Left kidney (tissue), 2 donors: ENCODE data around the gene AGBL4. TPM values are rescaled to one million over a fixed set of nuclear protein-coding genes. Genes with fewer than 3 reads are reported as not detected.

Source experiments
- DNase-seq: peaks from one replicate; pipeline ENCODE4 v3.0.0-alpha.2; 2013
- polyA plus RNA-seq: library from polyadenylated mRNA; unstranded; fragments of 120-200 nt; gene quantifications from one replicate; pipeline ENCODE4 v1.2.1, GENCODE V29; 2013; ENCODE audit not compliant: insufficient read length

The AGBL4 gene
- polyA plus RNA-seq, 1 donor = 1.2 TPM

DNA sequence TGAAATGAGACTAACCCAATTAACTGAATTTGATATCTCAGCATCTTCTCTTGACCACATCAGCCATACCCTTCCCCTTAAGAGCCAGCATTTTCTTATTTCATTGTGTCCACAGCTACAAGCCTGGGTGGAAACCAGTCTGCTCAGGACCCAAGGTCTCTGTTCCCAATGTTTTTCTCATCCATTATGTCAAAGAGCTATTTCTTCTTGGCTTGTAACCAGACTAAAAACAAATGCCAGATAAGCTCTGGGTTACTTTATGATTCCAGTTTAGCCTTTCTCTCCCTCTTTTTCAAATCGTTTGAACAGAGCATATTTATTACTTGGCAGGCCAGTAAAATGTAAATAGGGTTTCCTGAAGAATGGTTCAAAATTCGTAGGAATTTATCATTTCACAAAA is 1442.5 kb downstream of the AGBL4 start:
- peak; percentile 28 for DNase-seq

DNA sequence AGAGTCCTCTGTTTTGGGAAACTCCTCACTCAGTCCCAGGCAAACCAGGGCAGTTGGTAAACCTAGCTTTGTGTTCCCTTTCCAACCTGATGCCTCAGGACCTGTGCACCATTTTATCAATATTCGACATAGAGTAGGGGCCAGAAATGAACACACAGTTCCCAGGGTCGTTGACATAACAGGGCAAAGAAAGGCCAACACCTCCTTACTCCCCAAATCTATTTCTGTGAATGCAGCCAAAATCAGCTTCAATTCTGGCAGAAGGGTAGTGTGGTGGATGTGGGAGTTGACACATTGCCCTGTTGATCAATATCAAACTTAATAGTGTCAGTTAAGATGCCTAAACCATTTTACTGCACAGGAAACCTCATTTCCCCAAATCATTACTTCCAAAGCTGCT is 1447.2 kb downstream of the AGBL4 start:
- no peak for DNase-seq

DNA sequence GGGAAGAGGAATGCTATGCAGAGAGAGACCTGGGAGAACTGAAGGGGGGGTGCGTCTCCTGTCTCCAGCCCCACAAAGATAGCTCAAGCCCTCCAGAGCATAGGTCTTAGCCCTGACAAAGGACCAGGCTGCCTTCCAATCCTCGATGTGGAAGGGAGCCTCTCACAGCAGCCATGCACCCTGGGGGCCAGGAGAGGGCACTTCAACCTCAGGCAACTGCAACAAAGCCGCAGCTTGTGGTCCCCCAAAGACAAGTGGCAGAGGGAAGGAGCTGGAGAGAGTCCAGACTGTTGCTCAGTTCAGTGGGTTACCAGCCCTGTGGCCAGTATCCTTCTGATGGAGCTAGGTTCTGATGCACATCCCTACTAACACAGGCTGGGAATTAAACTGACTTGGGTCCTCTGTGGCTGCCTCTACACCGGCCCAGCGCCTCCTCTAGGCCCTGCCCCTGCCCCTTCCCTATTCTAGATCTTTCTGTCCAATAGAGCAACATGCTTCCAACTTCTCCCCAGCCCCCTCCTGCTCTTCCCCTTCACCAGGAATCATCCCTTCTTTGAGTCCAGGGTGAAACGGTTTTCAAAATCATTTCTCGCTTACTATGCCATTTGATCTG is 1451.0 kb downstream of the AGBL4 start:
- DNase-seq = peak; percentile 65

DNA sequence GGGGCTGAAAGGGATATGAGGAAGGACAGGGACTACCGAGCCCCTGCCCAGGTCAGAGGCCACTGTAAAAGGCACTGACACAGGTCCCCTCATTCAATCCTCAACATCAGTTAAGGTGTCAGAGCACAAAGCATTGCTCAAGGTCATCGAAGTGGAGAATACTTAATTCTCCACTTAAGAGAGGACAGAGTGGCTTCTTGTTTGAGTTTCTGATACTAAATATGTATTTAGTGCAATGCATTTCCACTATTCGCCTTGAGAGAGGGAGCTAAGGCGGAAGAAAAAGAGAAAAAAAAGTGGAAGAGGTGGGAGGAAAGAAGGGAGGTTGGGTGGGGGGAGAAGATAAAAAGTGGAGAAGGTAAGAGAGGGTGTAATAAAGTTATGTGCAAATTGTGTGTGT is 1451.6 kb downstream of the AGBL4 start:
- DNase-seq = no peak

DNA sequence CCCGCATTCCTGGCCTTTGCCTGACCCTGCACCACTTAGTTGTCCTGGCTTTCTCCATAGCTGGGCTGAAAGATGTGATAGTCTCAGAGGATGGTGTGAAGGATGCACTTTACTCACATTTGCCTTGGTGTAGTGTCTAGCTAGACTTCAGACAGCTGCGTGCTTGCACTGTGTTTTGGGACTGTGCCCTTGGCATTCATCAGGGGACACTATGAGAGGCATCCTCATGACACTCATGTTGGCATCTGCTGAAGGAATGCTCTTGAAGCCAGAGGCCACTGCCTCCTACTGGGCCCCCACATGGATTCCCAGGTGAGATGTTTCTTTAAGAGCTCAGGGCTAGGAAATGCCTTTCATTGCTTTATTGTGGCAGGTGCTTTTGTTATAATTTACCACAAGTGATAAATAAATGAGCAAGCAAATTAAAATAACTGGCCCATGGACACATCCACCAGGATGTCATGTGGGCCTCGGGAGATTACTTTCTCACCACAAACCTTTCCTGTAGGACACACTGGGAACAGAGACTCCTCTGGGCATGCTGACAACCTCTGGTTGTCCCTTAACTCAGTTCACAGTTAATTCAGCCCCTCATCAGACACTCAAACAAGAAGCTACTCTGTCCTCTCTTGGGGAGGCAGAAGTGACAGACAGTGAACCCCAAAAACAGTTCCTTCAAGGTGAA is 1452.3 kb downstream of the AGBL4 start:
- no peak for DNase-seq

DNA sequence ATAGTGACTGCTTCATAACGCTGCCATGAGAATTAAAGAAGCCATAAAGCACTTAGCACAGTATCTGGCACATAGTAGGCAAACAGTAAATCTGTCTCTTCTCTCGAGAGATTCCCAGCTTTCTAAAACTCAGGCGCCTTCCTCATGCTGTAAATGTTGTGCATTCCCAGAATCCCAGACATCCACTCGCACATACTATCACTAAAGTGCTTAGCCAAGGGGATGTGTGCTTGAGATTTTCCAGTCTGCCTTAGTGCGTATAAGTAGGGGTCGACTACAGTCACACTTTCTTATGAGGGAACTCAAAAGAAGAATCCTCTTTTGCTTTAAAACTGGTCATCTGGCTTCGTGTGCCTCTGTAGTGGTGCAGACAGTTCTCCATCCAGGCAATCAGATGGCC is 1453.2 kb downstream of the AGBL4 start:
- DNase-seq = no peak

DNA sequence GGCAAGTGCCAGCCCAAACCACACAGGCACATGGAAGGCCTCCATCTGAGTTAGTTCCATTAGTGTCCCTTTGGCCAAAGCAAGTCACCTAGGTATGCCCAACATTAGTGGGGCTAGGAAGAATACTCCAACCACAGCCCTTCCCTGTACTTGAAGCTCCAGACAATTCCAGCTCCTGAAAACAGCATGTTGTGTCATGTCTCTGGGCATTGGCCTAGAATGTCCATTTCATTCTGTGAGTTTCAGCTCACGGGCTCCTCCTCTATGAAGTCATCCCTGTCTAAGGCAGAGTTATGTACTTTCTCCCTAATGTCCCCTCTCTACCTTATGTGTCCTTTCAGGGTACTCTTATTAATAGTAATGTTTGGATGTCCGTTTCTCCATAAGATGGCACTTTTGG is 1455.3 kb downstream of the AGBL4 start:
- no peak for DNase-seq

DNA sequence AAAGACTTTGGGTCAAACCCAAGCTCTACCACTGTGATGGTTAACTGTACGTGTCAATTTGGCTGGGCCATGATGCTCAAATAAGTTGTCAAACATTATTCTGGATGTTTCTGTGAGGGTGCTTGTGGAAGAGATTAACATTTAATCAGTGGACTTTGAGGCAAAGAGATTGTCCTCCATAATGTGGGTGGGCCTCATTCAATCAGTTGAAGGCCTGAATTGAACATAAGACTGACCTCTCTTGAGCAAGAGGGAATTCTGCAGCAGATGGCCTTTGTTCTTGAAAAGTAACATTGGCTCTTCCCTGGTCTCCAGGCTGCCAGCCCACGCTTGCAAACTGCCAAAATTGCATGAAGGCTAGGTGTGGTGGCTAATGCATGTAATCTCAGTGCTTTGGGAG is 1457.3 kb downstream of the AGBL4 start:
- DNase-seq = no peak

DNA sequence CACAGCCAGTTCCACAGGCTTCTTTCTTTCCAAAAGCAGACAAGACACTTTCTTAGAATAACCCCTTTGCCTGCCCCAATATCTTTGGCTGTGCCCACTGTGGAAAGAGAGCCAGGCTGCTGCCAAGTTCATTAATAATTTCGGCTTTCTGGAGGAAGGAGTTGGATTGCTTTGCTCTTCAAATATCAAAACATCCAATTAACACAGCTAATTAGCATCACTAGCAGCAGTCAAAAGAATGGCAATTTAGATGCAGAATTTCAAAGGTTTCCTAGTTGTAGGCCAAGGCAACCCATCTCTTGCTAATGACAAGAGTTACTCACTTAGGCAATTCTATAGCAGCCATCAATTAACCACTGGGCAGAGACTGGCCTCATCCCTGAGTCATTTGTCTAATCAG is 1460.7 kb downstream of the AGBL4 start:
- DNase-seq = no peak

DNA sequence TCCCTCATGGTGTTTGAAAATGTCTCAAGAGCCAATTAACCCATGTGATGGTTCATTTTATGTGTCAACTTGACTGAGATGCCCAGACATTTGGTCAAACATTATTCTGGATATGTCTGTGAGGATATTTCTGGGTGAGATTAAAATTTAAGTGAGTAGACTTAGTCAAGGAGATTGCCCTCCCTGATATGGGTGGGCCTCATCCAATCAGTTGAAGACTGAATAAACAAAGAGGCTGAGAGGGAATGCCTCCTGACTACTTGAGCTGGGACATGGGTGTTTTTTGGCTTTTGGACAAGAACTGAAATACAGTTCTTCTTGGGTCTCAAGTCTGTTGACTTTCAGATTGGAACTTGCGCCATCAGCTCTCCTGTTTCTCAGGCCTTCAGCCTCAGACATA is 1462.3 kb downstream of the AGBL4 start:
- no peak for DNase-seq

DNA sequence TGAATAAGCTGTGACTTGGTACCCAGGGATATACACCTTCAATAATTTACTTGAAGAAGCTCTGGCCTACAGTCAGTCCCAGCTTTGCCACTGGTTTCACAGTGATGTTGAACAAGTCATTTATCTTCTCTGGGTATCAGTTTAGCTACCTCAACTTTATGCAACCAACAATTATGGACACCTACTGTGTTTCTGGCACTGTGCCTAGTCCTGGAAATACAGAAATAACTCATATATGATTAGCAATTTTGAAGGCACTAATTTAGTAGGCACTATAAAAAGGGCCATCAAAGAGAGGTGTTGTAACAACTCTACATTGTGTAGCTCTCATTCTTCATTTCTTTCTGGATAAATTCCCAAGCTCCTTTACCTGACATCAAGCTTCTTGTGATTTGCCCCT is 1463.2 kb downstream of the AGBL4 start:
- no peak for DNase-seq

DNA sequence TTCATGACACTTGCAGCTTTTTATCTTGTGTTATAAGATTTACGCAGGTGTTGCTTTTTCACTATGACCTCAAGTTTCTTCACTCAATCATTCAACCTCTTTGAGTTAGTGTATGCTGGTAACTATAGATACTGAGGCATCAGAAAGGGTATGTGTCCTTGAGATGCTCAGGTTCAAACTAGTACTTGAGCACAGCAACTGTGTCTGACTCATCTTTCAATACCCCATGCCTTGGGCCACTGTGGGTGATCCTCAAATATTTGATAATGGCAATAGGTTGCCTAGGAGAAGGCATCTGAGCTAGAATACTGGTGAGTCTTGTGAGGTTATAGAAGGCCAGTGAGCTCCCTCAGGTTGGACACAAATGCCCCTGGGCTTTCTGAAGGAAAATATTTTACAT is 1463.6 kb downstream of the AGBL4 start:
- DNase-seq = no peak

DNA sequence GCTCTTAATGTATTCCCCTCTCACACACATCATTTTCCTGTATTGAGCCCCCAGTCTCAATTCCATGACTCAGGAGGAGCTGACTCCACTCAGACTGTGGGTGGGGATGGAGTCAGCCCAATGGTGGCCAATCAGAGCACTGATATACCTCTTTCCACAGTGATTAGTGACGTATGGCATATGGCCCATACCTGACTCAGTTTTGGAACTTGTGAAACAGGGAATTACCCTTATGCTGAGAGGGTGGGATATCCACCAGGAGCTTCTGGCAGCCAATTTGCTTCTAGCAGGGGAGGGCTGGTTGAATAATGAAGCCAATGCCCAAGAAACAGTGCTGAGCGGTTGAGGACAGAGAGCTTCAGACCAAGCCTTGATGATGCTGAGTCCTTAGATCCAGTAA is 1465.4 kb downstream of the AGBL4 start:
- DNase-seq = no peak

DNA sequence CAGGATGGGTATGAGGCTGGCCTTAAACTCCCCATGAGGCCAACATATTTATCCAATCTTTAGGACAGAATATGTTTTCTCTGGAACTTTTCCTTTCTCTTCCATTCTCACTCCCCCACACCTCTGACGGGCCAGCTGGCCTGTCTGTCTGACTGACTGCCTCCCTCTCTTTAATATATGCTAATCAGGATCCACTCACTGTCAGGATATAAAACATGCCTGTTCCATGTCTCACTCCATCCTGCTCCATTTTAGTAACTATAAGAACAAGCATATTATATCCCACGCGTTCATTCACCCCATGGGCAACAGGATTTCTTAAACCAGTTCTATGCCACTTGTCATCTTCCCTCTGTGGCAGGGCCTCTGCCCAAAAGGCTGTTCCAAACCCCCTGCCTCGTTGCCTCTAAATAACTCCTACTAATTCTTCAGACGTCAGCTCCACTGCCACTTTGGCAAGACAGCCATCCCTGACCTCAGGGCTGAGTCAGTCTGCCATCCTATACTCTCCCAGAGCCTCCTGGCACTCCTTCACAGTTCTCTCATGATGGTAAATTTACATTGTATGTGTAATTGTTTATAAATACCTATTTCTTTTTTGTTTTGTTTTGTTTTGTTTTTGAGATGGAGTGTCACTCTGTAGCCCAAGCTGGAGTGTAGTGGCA is 1467.4 kb downstream of the AGBL4 start:
- no peak for DNase-seq

DNA sequence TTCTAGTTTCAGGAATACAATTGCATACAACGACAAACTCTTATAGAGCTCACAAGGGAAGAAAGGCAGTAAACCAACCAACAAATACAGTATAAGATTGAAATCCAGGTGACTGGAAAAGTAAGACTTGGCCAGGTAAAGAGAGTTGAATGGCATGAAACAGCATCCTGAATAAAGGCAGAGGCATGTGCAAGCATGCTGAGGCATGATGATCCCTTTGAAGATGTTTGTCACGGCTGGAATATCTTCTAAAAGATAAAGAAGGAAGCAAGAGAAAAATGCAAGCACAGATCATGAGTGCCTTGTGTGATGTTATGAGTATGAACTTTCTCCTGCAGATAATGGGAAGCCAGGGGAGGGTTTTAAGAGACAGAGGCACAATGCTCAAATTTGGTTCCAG is 1468.5 kb downstream of the AGBL4 start:
- DNase-seq = no peak

DNA sequence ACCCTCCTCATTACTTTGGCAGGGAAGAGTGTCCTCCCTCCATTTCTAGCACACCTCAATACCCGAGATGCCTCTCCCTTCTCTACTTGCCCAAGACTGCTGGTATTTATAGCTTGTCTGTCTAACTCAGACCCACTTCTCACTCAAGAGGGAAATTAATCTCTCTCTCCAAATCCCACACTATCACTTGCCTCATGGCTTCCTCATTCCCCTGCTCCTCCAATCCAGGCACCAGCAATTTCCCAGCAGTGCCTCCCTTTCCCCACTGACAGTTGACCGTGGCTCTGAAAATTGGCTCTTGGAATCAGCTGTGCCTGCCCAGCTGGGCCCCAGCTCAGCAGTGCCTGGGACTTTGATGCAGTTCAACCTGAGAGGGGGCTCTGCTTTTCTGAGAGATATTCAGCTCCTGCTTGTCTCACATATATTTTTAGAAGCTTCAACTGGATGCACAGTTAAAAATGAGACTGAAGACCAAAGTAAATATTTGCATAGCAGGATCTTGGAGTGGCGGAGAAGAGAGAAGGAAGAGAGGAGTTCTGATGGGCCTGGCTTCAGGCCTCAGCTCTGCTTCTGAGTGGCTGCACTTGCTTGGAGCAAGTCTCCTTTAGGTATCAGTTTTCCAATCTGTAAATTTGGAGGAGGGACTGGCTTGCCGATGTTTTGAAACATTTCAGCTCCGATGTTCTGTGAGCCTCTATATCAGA is 1470.7 kb downstream of the AGBL4 start:
- no peak for DNase-seq

DNA sequence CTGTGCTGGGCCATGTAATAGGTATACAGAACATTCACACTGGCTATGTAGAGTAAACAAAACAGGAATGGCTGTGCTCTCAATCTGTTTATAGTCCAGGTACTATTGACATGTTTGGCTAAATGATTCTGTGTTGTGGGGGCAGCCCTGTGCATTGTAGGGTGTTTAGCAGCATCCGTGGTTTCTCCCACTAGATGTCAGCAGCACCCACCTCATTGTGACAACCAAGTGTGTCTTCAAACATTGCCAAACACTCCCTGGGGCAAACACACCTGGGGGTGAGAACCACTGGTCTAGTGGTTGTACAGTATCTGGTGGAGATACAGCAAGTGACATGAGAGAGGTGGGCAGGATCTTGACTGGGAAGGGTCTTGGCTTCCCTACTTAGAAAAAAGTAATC is 1471.3 kb downstream of the AGBL4 start:
- no peak for DNase-seq

DNA sequence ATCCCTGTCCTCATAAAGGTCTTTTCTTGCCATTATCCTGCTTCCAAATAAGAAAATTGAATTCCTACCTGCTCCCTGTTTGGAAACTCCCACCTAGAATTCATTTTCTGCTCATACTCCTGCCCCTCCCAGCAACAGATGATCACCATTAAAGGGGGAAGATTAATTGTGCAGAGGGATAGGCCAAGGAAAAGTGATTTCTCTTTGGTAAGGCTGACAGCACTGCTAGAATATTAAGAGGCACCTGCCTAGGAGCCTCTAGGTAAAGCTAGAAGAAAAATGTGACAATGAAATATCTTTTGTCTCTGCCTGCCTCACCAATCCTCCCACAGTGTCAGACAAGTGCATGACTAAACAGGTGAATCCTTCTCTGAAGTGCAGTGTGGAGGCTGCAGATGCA is 1474.8 kb downstream of the AGBL4 start:
- DNase-seq = no peak

DNA sequence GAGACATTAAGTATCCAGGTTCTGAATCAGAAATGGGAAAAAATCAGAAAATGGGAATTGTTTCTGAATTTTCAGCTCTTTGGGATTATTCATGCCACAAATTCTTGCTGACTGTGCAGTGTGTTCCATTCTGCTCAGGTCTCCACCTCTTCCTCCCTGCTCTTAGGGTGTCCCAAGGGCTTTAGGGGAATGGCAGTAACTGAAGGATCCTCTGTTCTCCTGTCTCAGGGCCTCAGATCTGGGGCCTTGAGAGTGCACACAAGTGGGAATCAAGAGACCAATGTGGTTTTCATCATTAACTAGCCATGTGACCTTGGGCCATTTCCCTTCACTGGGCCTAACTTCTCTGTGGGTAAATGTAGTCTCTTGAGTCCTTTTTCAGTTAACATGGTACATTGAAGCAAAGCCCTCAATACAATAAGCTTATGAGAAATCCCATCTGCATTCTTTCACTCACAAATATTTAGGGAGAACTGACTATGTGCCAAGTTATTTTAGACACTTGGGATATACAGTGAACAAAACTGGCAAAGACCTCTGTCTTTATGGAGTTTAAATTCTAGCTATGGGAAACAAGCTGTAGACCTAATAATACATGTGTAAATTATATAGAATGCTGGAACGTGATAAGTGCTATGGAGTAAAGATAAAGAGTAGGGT is 1476.1 kb downstream of the AGBL4 start:
- no peak for DNase-seq

DNA sequence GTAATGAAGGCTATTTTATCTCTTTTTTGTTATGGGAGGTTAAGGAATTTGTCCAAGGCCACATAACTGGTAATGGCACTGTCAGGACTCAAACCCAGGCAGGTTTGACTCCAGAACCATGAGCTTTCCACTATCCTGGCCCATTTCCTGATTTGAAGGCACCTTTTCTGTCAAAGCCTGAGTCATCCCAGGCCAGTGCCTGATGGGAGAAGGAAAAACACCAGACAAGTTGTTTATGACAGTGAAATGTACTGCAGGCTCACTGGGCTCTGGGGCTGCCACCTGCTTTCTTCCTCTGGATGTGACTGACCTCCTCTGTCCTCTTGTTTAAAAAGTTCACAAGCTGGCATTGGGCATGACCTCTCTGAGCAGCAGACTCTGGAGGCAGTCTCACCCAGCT is 1479.9 kb downstream of the AGBL4 start:
- DNase-seq = no peak

DNA sequence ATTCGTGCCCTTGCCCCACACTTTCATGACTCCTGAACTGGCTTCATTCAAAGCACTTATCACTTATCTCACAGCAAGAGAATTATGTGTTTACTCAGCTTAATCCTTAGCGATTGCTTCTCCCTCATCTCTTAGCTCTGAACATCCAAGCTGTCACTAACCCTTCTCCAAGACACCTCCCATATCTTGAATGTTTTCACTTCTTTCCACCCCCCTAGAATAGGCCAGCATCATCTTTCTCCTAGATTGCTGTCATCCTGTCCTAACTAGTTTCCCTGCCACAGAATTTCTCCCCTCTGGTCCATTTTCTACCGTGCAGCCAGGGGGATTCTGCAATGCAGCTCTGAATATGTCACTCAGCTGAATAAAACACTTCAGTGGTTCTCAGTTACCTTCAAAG is 1483.2 kb downstream of the AGBL4 start:
- DNase-seq = no peak

DNA sequence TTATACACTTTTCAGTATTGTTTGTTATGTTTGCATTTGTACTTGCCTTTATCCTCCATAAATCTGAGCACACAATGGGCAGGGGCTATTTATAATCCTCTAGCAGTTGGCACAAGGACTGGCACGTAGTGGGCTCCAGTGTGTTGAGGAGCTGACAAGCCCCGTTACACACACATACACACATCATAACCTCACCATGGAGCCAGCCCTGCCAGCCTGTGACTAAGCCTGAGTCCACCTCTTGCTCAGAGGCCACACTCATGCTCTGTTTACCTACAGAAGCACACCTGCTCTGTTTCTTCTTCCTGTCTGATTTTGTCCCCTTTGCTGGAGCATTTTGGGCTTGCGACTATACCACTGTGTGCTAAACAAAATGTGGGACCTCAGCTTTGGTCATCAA is 1487.3 kb downstream of the AGBL4 start:
- no peak for DNase-seq

DNA sequence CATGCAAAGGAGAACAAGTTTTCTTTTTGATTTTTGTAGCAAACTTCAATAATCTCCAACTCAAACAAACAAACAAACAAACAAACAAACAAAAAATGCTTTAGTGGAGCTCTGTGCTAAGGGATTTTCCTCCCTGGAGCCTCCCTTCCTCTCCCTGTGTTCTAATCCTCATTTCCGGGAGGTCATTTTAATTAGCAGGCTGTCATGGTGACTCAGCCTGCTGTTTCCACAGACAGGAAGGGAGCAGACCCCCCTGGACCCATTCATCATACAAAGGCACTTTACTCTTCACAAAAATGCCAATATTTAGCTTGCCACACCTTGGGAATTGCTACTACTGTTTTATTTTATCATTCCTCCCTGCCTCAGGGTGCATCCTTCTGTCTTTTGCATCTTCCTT is 1490.8 kb downstream of the AGBL4 start:
- no peak for DNase-seq
